ENCODE measurements around the gene GALNT11.
"Not testable (repeated sequence)": the region's sequence is repeated elsewhere in the genome, so short reads cannot be mapped to it uniquely, and the experiment has no call there.

DNA sequence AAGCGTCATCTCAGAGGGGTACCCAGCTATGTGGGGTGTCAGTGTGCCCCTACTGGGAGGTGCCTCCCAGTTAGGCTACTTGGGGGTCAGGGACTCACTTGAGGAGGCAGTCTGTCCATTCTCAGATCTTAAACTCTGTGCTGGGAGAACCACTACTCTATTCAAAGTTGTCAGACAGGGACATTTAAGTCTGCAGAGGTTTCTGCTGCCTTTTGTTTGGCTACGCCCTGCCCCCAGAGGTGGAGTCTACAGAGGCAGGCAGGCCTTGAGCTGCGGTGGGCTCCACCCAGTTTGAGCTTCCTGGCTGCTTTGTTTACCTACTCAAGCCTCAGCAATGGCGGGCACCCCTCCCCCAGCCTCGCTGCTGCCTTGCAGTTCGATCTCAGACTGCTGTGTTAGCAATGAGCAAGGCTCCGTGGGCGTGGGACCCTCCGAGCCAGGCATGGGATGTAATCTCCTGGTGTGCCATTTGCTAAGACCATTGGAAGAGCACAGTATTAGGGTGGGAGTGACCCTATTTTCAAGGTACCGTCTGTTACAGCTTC, 40.4 kb downstream of the GALNT11 start:
- not testable (repeated sequence) for TF ChIP-seq POLR2AphosphoS5, POLR2A (IDR thresholded peaks at IDR 0.05)
- TF ChIP-seq, protein P1, sequence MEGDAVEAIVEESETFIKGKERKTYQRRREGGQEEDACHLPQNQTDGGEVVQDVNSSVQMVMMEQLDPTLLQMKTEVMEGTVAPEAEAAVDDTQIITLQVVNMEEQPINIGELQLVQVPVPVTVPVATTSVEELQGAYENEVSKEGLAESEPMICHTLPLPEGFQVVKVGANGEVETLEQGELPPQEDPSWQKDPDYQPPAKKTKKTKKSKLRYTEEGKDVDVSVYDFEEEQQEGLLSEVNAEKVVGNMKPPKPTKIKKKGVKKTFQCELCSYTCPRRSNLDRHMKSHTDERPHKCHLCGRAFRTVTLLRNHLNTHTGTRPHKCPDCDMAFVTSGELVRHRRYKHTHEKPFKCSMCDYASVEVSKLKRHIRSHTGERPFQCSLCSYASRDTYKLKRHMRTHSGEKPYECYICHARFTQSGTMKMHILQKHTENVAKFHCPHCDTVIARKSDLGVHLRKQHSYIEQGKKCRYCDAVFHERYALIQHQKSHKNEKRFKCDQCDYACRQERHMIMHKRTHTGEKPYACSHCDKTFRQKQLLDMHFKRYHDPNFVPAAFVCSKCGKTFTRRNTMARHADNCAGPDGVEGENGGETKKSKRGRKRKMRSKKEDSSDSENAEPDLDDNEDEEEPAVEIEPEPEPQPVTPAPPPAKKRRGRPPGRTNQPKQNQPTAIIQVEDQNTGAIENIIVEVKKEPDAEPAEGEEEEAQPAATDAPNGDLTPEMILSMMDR (IDR thresholded peaks at IDR 0.05): not testable (repeated sequence)

All from gastroesophageal sphincter (tissue), 3 donors.